HG03378 (cell line): ENCODE data around the gene PSMD4.
A peak's percentile ranks its signal among the peaks of the same experiment; 100 is the strongest.
"Not testable (repeated sequence)": the region's sequence is repeated elsewhere in the genome, so short reads cannot be mapped to it uniquely, and the experiment has no call there.

ENCODE experiments used
- ATAC-seq: cut with Tn5 transposase; IDR thresholded peaks from one replicate; pipeline ENCODE4 v1.9.1; 2021; ENCODE audit warnings: mild to moderate bottlenecking, moderate library complexity; ENCODE audit not compliant: unreplicated experiment

PSMD4 gene

DNA sequence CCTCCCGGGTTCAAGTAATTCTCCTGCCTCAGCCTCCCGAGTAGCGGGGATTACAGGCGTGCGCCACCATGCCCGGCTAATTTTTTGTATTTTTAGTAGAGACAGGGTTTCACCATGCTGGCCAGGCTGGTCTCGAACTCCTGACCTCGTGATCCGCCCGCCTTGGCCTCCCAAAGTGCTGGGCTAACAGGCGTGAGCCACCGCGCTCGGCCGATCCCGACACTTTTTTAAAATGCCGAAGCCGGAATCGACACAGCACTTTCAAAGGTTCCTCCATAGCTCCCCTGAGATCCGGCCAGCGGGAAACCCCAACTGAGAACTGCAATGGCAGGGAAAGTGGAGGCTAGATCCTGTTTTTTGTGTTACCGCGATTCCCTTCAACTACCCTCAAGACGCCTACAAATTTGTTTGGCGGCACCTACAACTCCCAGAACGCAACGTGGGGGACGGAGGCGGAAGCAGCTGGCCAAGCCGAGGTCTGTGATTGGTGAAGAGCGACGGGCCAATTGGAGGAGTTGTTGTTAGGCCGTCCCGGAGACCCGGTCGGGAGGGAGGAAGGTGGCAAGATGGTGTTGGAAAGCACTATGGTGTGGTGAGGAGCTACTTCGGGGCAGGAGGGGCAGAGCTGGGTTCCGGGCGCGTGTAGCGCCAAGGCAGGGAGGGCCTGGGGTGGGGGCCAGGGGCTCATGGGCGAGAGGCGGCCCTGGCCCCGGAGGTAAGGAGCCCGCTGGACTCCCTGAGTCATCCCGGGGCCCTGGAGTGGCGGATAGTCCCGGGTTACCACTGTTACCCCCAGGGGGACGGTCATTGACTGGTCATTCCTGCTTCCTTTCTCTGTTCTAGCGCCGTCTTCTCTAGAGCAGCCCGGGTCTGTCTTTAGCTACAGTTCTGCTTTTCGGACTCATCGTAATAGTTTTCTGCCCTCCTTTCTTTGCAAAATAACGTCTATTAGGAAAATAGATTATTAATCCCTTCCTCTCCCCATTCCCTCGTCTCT lies at the start of gene PSMD4:
TSS of gene PSMD4 (plus strand) at position 518 of the 997 bp plus-strand sequence. CDS start at position 567, 49 bp downstream.
- ATAC-seq, result peak; percentile 82

DNA sequence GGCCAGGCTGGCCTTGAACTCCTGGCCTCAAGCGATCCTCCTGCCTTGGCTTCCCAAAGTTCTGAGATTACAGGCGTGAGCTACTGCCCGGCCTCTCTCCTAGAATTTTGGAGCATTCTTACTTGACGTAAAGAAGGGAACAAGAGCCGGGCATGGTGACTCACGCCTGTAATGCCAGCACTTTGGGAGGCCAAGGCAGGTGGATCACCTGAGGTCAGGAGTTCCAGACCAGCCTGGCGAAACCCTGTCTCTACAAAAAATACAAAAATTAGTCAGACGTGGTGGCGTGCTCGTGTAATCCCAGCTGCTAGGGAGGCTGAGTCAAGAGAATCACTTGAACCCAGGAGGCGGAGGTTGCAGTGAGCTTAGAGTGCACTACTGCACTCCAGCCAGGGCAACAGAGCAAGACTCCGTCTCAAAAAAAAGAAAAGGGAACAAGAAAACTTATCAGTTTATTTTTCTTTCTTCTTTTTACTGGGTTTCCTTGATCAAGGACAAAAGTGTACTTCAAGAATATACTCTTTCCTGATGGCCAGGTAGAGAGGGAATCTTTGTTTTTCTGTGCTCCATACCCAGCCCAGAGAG lies 49.1 kb upstream of the PSMD4 start:
- ATAC-seq, result not testable (repeated sequence)

DNA sequence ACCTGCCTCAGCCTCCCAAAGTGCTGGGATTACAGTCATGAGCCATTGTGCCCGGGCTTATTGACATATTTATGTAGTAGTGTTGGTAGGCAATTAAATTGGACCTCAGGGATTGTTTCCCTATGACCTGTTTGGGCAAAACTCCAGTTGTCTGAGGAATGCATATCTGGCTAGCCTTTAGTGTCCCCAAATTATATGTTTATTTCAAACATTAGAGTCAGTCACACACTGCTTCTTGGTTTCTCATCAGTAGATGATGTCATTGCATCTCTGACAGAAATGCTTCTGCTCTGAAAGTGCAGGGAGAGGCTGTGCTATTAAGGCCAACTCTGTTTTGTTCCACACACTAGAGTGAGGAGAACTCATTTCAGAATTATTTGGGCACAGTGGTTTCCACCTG lies 43.7 kb upstream of the PSMD4 start:
- no peak for ATAC-seq

DNA sequence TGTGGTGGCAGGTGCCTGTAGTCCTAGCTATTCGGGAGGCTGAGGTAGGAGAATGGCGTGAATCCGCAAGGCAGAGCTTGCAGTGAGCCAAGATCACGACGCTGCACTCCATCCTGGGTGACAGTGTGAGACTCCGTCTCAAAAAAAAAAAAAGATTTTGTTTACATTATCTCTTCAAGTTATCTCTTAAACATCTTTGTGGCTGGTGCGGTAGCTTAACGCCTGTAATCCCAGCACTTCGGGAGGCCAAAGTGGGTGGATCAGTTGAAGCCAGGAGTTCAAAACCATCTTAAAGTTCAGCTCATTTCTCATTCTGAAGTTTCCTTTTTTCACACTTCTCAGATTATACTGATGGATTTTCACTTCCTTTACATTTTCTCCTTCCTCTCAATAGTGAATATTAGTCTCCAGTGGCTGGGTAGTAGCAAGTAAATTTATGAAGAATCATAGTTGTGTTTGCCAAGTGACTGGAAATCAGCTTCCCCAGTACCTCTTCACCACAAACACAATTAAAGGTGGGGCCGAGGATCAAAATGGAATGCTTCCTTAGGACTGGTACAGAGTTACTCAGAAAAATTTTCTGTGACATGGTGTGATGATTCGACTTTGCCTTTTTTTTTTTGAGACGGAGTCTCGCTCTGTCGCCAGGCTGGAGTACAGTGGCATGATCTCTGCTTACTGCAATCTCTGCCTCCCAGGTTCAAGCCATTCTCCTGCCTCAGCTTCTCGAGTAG lies 42.4 kb upstream of the PSMD4 start:
- ATAC-seq, result no peak

GRCh38 chr1:151213560-151213959 lies 41.0 kb upstream of the PSMD4 start:
- ATAC-seq, result no peak

DNA sequence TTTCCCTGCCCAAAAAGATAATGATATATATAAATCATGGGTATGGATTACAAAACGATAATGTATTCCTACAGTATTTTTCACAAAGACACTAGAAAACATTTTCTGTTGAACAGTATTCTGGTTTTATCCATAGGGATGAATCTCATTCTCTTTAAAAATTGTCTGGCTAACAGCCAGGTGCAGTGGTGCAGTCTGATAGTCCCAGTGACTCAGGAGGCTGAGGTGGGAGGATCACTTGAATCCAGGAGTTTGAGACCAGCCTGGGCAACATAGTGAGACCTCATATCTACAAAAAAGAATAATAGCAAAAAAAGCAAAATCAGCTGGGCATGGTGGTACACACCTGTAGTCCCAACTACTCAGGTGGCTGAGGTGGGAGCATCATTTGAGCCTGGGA lies 32.9 kb upstream of the PSMD4 start:
- ATAC-seq, result no peak

- no peak for ATAC-seq
Measured at GRCh38 chr1:151222130-151222529, 32.4 kb upstream of the PSMD4 start.

DNA sequence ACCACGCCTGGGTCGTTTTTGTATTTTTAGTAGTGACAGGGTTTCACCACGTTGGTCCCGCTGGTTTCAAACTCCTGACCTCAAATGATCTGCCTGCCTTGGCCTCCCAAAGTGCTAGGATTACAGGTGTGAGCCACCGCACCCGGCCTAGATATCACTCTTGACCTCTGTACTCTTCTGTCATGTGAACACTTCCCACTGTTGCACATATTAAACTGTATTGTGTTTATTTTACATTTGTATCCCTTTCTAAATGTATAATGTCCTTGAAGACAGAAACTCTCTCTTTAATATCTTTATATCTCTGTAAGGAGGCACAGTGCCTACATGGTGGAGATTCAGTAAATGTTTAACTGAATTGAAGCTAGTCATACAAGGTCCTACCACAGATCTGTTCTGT lies 19.3 kb upstream of the PSMD4 start:
- ATAC-seq, result no peak

GRCh38 chr1:151237678-151238466 lies 16.7 kb upstream of the PSMD4 start:
- ATAC-seq, result no peak

DNA sequence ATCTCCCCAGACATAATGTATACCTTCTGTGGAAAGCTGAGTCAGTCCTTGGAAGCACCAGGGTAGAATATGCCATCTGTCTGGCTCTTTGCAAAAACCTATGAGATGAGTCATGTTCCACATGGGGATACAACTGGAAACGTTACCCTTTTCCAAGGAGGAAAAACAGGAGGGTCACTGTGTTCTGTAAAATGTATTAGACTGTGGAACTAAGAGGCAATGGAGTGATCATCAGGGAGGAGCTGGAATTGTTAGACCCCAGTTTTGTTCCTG lies 16.1 kb upstream of the PSMD4 start:
- no peak for ATAC-seq

- ATAC-seq, result no peak
Measured at GRCh38 chr1:151242442-151242841, 12.1 kb upstream of the PSMD4 start.

DNA sequence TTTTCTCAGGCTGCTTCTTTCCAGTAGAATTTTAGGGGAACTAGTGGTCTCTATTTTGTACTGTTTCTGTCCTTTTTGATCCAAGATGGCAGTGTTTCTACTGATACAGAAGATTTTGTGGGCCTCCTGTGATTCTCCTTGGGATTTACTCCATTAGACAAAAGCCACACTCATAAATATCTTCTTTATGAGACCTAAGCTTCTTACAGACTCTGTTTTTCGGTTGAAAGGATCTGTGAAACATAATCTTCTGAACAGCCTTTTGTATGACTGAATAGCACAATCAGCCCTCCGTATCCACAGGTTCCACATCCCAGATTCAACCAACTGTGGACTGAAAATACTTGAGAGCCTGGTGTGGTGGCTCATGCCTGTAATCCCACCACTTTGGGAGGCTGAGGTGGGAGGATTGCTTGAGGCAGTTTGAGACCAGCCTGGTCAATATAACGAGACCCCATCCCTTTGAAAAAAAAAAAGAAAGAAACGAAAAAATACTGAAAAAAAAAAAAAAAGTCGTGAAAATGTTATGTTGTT lies 10.8 kb upstream of the PSMD4 start:
- no peak for ATAC-seq

GRCh38 chr1:151246786-151247185 lies 7.7 kb upstream of the PSMD4 start:
- no peak for ATAC-seq

DNA sequence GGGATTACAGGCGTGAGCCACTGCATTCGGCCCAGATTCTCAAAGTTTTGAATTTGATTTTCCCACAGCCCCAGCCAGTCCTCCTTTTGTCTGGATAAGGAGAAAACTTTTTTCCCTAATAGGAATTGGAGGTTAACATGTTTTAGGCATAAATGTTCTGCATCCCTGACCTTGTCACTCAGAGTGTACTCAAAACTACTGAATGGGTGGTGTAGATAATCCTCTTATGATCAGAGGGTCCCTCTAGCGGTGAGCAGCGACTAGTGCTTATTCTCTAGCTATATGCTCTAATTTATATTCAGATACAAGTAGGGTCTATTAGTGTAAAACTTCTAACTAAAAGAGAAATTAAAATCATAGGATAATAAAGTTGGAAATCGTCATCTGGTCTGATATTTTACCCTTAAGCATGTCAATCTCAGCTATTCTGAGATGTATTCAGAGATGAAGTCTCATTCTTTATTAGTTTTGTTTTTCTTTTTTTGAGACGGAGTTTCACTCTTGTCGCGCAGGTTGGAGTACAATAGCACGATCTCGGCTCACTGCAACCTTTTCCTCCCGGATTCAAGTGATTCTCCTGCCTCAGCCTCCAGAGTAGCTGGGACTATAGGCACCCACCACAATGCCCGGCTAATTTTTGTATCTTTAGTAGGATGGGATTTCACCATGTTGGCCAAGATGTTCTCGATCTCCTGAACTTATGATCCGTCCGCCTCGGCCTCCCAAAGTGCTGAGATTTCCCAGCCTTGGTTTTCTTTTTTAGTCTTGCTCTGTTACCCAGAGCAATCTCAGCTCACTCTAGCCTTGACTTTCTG lies 2.7 kb upstream of the PSMD4 start:
- no peak for ATAC-seq

- ATAC-seq, result no peak
Measured at GRCh38 chr1:151255381-151255780, 847 bp downstream of the PSMD4 start.

DNA sequence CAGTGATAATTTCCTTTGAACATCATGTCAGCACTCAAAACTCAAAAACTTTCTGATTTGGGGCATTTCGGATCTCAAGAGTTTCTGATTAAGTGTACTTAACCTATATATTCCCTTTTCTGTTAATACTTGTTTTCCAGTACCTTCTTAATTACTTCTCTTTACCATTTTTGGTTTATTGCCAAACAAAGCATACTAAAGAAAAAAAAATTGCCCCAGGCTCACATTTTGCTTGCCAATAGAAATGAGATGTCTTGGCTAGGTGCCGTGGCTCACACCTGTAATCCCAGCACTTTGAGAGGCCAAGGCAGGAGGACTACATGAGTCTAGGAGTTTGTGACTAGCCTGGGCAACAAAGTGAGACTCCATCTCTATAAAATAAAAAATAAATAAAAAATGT lies 4.8 kb downstream of the PSMD4 start:
- ATAC-seq, result no peak

DNA sequence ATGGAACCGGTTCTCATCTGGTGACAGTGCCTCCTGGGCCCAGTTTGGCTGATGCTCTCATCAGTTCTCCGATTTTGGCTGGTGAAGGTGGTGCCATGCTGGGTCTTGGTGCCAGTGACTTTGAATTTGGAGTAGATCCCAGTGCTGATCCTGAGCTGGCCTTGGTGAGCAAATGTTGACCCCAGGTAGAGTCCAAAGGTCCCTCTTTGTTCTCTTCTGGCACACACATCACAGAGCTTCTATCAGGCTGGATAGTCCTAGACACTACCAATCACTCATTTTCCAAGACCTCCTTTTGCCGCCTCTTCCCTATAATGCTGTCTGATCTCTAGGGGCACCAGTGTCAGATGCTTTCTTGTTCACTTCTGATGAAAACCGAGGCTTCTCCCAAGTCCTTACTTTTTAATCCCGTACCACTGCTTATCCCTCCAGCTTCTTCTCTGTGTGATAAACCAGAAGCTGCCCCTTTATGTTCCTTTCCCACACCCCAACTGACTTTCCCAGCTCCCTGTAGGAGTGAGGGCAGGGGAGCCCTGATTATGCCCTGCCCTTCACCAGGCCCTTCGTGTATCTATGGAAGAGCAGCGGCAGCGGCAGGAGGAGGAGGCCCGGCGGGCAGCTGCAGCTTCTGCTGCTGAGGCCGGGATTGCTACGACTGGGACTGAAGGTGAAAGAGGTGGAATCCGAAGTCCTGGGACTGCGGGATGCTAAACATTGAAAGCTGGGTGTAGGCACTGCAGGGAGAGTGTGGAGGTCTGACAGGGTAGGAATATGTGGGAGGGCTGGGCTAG lies 11.1 kb downstream of the PSMD4 start:
- ATAC-seq, result no peak

DNA sequence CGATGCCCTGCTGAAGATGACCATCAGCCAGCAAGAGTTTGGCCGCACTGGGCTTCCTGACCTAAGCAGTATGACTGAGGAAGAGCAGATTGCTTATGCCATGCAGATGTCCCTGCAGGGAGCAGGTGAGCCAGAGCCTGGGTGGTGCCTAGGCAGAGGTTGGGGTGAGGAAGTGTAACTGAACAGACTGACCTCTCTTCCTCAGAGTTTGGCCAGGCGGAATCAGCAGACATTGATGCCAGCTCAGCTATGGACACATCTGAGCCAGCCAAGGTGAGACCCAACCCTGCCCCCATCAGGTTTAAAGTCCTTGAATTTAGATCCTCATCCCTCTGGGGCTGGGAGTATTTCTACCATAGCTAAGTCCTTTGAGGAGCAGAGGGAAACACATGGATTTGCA lies 11.8 kb downstream of the PSMD4 start:
- ATAC-seq, result no peak

DNA sequence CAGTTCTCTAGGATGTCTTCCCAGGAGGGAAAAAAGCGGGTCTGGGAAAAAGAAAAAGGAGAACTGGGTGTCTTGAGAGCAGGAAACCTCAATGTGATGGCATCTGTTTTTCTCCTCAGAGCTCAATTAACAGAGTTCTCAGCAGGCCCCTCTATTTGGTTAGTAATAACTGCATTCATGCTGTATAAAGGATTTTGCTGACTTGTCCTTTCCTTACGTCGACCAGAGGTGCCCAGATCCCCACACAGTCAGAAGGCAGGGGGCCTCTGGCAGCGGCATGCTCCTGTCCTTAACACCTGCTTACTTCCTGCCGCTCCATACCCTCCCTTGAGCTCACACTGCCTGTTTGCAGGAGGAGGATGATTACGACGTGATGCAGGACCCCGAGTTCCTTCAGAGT lies 12.3 kb downstream of the PSMD4 start:
- no peak for ATAC-seq
